Right ventricle myocardium superior (tissue), 1 donor: ENCODE results near the gene DHRS12. TPM values are rescaled to one million over a fixed set of nuclear protein-coding genes. Genes with fewer than 3 reads are reported as not detected.

ENCODE experiments used
- ATAC-seq: fragments of 200-7000 bp; cut with Tn5 transposase; one replicate; pipeline ENCODE4 v1.9.1; 2020; ENCODE audit warnings: mild to moderate bottlenecking; ENCODE audit not compliant: poor library complexity
- DNase-seq: peaks from one replicate; pipeline ENCODE4 v3.0.0-alpha.2; 2020
- intact Hi-C: fragments of 100-400 bp; cut with DNase I; formaldehyde crosslinking; loops from one replicate; pipeline ENCODE4 v1.11.2; 2022
- total RNA-seq: library from RNA; stranded (reverse); fragmentation: NEBNext Ultra II Directional; extraction: Animal tissue kit (Norgen Biotek cat#: 25700); gene quantifications from one replicate; pipeline ENCODE4 v1.2.1, GENCODE V29; 2021
- donor health status: DM: no; HTN: yes; CAD: no; lungs with severe emphysema.

The DHRS12 gene
- total RNA-seq, 1 donor from 2014 or later: 10.4 TPM

- intact Hi-C loops: no loop called here
- ATAC-seq (peak; percentile 86), DNase-seq (peak; percentile 46)
Measured at GRCh38 chr13:51721496-51721895, 82.5 kb downstream of the DHRS12 start.

- ATAC-seq (no peak), DNase-seq (no peak)
- intact Hi-C loops: no loop called here
Measured at GRCh38 chr13:51719394-51719793, 84.6 kb downstream of the DHRS12 start.

Other genes with a start within 250 kb of the DHRS12 start
- 4.0 TPM for gene WDFY2, start 219.7 kb downstream of the DHRS12 start, total RNA-seq
- 0.38 TPM for gene TMEM272, start 41.0 kb upstream of the DHRS12 start, total RNA-seq
- gene CCDC70, start 57.8 kb upstream of the DHRS12 start, total RNA-seq: not detected
- gene ATP7B, start 207.3 kb upstream of the DHRS12 start, total RNA-seq: 3.6 TPM
- gene ALG11, start 208.2 kb upstream of the DHRS12 start, total RNA-seq: 17.8 TPM
- gene UTP14C, start 220.5 kb upstream of the DHRS12 start, total RNA-seq: 9.1 TPM